Measurements from ENCODE around the gene CFAP410.

Gene CFAP410

DNA sequence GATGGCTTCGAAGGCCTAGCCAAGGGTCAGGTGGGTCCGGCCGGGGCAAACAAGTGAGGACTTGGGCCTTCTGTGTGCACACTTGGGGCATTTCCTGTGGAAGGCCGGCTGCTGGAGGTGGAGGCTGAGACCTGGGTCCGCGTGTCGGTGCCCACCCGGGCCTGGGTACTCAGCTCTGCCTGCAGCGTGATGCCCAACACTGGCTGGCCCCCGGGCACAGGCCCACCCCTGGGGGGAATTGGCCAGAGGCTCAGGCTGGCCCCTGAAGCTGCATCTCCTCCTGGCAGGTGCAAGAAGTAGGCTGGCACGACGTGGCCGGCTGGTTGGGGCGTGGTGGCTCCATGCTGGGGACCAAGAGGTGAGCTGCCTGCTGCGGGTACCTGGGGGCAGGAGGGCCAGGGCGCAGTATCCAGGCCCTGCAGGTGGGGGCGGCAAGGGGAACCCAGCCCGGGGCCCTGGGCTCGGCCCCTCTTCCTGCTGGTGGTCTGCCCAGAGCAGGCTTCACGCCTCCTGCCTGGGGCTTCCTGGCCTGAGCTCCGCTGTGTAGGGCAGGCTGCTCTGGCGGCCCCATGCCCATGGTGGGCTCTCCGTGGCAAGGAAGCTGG is 17.2 kb downstream of the CFAP410 start:
- H3K79me2 ChIP-seq (ENCODE audit: low read length), result no peaks in the 10 kb centered on the region
- no peak overlapping the region for H3K9ac ChIP-seq (ENCODE audit: low read length)
- H3F3A ChIP-seq (ENCODE audit: insufficient read depth, low read length), result no peaks in the 10 kb centered on the region
- DNase-seq, result no peak
- H3K4me1 ChIP-seq (ENCODE audit: low read length), result no peaks in the 10 kb centered on the region
- no peaks in the 10 kb centered on the region for H3K9me2 ChIP-seq (replicated peaks; ENCODE audit: insufficient read depth, low read length)
- H3K4me3 ChIP-seq (ENCODE audit: low read length), result no peak overlapping the region
- TF ChIP-seq CTCF (IDR thresholded peaks at IDR 0.05; ENCODE audit: low read length) (no peak), EZH2 (optimal IDR thresholded peaks at IDR 0.05; ENCODE audit: low read depth, low read length) (no peak), EZH2phosphoT487 (IDR thresholded peaks at IDR 0.05; ENCODE audit: low read length) (no peak)
- H4K20me1 ChIP-seq (ENCODE audit: insufficient read depth, low read length), result no peaks in the 10 kb centered on the region
- H3K36me3 ChIP-seq (replicated peaks; ENCODE audit: insufficient read depth, low read length), result no peaks in the 10 kb centered on the region; the same call in 1 of the 2 replicates
- no peaks in the 10 kb centered on the region for H3K9me3 ChIP-seq (replicated peaks; ENCODE audit: insufficient read depth, low read length)
- H2AFZ ChIP-seq (ENCODE audit: low read length), result no peak overlapping the region
- no peak overlapping the region for H3K4me2 ChIP-seq (ENCODE audit: low read depth, low read length)
- H3K27me3 ChIP-seq (replicated peaks; ENCODE audit: insufficient read depth, low read length), result no peaks in the 10 kb centered on the region
- no peak overlapping the region for H3K27ac ChIP-seq (ENCODE audit: low read length)

DNA sequence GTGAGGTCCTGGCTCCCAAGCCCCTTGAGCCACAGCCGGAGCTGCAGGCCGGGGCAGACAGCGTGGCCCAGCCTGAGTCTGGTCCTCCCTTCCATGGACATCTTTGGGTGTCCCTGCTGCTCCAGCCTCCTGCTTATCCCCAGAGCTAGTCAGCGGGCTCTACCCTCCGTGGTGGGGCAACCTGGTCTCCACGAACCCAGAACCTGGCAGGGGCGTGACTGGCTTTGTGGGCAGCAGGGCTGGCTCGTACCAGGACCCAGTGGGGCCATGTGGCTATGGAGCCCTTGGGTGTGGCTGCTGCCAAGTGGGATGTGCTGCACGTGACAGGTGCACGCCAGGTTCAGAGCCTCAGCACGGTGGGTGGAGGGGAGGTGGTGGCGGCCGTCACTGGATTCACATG is 18.3 kb downstream of the CFAP410 start:
- Histone ChIP-seq H2AFZ (ENCODE audit: low read length) (no peak overlapping the region), H3K4me2 (ENCODE audit: low read depth, low read length) (no peak overlapping the region), H3K27ac (ENCODE audit: low read length) (no peak overlapping the region), H3K9ac (ENCODE audit: low read length) (no peak overlapping the region), H3K4me3 (ENCODE audit: low read length) (no peak overlapping the region), H3K36me3 (replicated peaks; ENCODE audit: insufficient read depth, low read length) (no peaks in the 10 kb centered on the region; the same call in 1 of the 2 replicates), H3K9me3 (replicated peaks; ENCODE audit: insufficient read depth, low read length) (no peaks in the 10 kb centered on the region), H4K20me1 (ENCODE audit: insufficient read depth, low read length) (no peaks in the 10 kb centered on the region), H3K27me3 (replicated peaks; ENCODE audit: insufficient read depth, low read length) (no peaks in the 10 kb centered on the region), H3K9me2 (replicated peaks; ENCODE audit: insufficient read depth, low read length) (no peaks in the 10 kb centered on the region), H3F3A (ENCODE audit: insufficient read depth, low read length) (no peaks in the 10 kb centered on the region), H3K79me2 (ENCODE audit: low read length) (no peaks in the 10 kb centered on the region), H3K4me1 (ENCODE audit: low read length) (no peaks in the 10 kb centered on the region)
- TF ChIP-seq CTCF (IDR thresholded peaks at IDR 0.05; ENCODE audit: low read length) (no peak), EZH2phosphoT487 (IDR thresholded peaks at IDR 0.05; ENCODE audit: low read length) (no peak), EZH2 (optimal IDR thresholded peaks at IDR 0.05; ENCODE audit: low read depth, low read length) (no peak)
- DNase-seq, result no peak

DNA sequence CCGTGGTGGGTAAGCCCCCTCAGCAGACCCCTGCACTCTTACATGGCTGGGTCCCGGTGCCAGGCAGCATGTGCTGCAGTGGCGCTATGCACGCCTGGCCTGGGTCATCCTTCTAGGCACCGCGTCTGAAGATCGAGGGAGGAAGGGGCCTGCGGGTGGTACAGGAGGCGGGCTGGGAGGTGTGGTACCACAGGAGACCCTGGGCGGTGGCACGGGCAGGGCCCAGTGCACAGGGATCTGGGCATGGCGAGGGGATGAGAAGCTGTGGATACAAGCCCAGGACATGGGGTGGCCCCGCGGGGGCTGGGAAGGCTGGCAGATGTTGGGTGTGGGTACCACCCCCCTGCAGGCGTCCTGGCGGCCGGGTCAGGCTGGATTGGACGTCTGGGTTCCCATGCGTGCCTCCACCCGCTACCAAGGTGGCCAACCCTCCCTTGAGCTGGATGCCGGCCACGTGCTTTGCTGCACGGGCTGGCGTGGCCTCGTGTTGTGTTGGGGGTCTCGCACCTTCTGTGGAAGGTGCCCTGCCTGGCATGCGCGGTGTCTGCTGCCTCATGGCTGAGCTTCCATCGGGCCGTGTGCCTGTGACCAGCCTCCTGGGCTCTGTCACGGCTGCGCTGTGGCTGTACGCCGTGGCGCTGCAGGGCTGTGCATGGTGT is 19.7 kb downstream of the CFAP410 start:
- no peaks in the 10 kb centered on the region for H3K27me3 ChIP-seq (replicated peaks; ENCODE audit: insufficient read depth, low read length)
- H3K79me2 ChIP-seq (ENCODE audit: low read length), result no peaks in the 10 kb centered on the region
- H4K20me1 ChIP-seq (ENCODE audit: insufficient read depth, low read length), result no peaks in the 10 kb centered on the region
- H3K27ac ChIP-seq (ENCODE audit: low read length), result no peak overlapping the region
- no peaks in the 10 kb centered on the region for H3K4me1 ChIP-seq (ENCODE audit: low read length)
- no peaks in the 10 kb centered on the region for H3K9me2 ChIP-seq (replicated peaks; ENCODE audit: insufficient read depth, low read length)
- H3K9me3 ChIP-seq (replicated peaks; ENCODE audit: insufficient read depth, low read length), result no peaks in the 10 kb centered on the region
- no peak overlapping the region for H3K4me3 ChIP-seq (ENCODE audit: low read length)
- no peaks in the 10 kb centered on the region for H3F3A ChIP-seq (ENCODE audit: insufficient read depth, low read length)
- DNase-seq, result no peak
- no peak overlapping the region for H3K9ac ChIP-seq (ENCODE audit: low read length)
- TF ChIP-seq CTCF (IDR thresholded peaks at IDR 0.05; ENCODE audit: low read length) (no peak), EZH2 (optimal IDR thresholded peaks at IDR 0.05; ENCODE audit: low read depth, low read length) (no peak), EZH2phosphoT487 (IDR thresholded peaks at IDR 0.05; ENCODE audit: low read length) (no peak)
- H3K4me2 ChIP-seq (ENCODE audit: low read depth, low read length), result no peak overlapping the region
- H2AFZ ChIP-seq (ENCODE audit: low read length), result no peak overlapping the region
- no peaks in the 10 kb centered on the region; the same call in 1 of the 2 replicates for H3K36me3 ChIP-seq (replicated peaks; ENCODE audit: insufficient read depth, low read length)

Measured in MM.1S (cell line).